Measurements from ENCODE around the gene PRKRIP1.
A peak's percentile ranks its signal among the peaks of the same experiment; 100 is the strongest.
"Not testable (repeated sequence)": the region's sequence is repeated elsewhere in the genome, so short reads cannot be mapped to it uniquely, and the experiment has no call there.

PRKRIP1 gene

GRCh38 chr7:102432442-102433218 is 36.5 kb downstream of the PRKRIP1 start:
- no peak for DNase-seq

- peak; percentile 91 for DNase-seq
These were observed 37.3 kb downstream of the PRKRIP1 start, which contains the start of gene ORAI2 for GRCh38 chr7:102433219-102434038. TSS of gene ORAI2 (plus strand) at chr7:102433575. CDS start at chr7:102438957, 5,382 bp downstream.

GRCh38 chr7:102434039-102434486 is 37.9 kb downstream of the PRKRIP1 start:
- no peak for DNase-seq

- DNase-seq: no peak
These were observed 40.0 kb downstream of the PRKRIP1 start for GRCh38 chr7:102436118-102436517.

DNA sequence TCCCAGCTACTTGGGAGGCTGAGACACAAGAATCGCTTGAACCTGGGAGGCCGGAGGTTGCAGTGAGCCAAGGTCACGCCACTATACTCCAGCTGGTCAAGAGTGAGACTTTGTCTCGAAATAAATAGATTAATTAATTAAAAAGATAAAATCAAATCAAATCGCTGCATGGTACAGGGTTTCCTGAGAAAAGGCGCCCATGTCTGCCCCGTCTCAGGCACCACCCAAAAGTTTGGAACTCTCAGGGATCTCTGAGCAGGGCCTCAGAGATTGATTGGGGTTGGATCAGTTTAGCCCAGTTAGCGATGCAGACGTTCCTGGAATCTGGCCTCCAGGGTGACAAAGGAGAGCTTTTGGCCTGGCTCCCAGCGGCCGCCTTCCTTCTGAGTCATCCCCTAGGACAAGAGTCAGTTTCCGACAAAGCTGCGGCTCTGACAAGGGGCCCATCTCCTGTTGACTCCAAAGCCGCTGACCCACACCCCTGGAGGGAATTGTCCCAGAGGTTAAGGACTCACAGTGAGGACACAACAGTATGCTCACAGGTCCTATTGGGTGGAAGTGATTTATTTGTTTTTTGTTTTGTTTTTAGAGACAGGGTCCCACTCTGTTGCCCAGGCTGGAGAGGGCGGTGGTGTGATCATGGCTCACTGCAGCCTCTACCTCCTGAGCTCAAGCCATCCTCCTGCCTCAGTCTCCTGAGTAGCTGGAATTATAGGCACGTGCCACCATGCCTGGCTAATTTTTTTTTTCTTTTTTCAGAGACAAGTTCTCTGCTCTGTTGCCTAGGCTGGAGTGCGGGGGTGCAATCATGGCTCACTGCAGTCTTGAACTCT is 44.0 kb downstream of the PRKRIP1 start:
- DNase-seq: no peak

DNA sequence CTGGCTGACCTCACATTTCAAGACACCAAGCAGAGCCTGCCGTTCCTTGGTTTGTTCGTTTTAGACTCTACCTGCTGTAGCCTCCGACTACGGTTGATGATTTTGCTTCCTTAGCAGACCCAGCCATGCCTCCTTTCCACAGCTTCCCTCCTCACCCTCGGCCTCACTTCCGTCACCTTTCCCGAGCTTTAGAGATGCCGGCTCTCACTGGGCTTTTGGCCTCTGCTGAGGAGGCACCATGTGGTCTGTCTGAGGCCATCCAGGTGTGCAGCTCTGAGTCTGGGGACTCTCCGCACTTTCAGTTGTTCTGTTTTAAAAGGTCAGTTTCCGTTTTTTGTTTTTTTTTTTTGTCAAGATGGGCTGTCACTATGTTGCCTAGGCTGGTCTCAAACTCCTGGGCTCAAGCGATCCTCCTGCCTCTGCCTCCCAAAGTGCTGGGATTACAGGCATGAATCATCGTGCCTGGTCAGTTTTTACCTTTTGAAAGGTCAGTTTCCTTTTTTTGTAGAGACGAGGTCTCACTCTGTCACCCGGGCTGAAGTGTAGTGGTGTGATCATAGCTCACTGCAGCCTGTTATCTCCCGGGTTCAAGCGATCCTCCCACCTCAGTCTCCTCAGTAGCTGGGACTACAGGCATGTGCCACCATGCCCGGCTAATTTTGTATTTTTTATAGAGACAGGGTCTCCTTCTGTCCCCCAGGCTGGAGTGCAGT is 49.0 kb downstream of the PRKRIP1 start:
- no peak for DNase-seq

DNA sequence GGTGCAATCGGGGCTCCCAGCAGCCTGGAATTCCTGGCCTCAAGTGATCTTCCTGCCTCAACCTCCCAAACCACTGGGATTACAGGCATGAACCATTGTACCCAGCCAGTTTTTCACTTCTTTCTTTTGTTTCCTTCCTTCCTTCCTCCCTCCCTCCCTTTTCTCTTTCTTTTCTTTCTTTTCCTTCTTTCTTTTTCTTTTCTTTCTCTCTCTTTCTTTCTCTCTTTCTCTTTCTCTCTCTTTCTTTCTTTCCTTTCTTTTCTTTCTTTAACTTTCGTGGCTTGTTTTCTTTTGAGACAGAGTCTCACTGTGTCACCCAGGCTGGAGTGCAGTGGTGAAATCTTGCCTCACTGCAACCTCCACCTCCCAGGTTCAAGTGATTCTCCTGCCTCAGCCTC is 49.5 kb downstream of the PRKRIP1 start:
- no peak for DNase-seq

DNA sequence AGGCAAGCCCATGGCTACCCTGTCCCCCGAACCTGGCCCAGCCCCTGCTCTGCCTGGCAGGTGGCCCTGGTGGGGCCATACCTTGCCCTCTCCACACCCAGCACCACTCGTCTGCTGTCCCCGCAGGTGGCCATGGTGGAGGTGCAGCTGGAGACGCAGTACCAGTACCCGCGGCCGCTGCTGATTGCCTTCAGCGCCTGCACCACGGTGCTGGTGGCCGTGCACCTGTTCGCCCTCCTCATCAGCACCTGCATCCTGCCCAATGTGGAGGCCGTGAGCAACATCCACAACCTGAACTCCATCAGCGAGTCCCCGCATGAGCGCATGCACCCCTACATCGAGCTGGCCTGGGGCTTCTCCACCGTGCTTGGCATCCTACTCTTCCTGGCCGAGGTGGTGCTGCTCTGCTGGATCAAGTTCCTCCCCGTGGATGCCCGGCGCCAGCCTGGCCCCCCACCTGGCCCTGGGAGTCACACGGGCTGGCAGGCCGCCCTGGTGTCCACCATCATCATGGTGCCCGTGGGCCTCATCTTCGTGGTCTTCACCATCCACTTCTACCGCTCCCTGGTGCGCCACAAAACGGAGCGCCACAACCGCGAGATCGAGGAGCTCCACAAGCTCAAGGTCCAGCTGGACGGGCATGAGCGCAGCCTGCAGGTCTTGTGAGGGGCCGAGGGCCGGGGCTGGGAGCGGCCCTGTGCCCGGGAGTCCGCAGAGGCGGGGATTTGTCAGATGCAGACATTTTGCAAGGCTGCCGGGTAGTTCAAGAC is 50.4 kb downstream of the PRKRIP1 start:
- no peak for DNase-seq

- DNase-seq: no peak
These were observed 51.1 kb downstream of the PRKRIP1 start for GRCh38 chr7:102447311-102447710.

DNA sequence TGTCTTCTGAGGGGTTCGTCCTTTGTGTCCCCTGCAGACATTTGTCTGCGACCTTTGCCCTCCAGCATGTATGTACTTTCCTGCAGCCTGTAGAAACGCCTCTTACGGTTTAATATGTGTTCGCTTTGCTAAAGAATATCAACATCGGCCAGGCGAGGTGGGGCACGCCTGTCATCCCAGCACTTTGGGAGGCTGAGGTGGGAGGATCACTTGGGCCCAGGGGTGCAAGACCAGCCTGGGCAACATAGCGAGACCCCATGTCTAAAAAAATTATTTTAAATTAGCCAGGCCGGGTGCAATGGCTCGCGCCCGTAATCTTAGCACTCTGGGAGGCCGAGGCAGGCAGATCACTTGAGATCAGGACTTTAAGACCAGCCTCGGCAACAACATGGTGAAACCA is 53.0 kb downstream of the PRKRIP1 start:
- DNase-seq: no peak

GRCh38 chr7:102450242-102450641 is 54.1 kb downstream of the PRKRIP1 start:
- DNase-seq: no peak

- no peak for DNase-seq
These were observed 55.4 kb downstream of the PRKRIP1 start for GRCh38 chr7:102451371-102452054.

DNA sequence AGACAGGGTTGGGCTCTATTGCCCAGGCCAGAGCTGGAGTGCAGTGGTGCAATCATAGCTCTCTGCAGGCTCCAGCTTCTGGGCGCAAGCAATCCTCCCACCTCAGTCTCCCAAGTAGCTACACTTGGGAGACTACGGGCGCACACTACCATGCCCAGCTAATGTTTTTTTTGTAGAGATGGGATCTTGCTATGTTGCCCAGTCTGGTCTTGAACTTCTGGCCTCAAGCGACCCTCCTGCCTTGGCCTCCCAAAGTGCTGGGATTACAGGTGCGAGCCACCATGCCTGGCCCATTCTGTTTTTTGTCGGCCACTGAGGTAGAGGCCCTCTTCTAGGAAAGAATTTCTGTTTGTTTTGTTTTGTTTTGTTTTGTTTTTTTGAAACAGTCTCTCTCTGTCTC is 56.3 kb downstream of the PRKRIP1 start:
- DNase-seq: no peak

DNA sequence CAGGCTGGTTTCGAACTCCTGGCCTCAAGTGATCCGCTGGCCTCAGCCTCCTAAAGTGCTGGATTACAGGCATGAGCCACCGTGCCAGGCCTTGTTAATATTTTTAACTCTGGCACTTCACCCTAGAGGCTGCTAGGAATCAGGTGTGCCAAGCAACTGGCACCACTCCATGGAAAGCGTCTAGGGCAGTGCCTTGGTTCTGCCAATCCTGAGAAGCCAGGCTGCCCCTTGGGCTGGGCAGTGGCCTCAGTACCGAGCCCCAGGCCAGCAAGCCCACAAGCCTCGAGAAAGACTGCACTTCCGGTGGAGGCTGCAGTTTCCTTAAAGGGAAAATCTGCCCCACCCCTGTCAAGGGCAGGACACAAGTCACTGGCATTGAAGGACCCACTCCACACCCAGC is 57.2 kb downstream of the PRKRIP1 start:
- no peak for DNase-seq

DNA sequence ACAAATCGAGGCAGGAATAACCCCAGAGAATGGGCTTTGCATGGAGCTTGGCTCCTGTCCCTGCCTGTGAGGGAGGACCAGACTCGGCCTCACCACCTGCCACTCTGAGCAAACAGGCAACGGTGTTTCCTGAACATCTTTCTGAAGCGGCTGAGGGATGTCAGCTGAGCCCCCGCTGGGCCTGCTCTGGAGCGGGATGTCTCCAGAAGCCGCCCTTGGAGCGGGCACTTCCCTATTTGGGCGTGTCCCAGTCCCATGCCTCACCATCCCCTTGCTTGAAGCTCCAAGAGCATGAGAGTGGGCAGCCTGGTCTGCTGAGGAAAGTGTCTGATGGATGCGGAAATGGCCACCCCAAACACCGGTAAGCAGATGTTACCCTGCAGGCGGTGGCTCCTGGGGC is 58.3 kb downstream of the PRKRIP1 start:
- no peak for DNase-seq

GRCh38 chr7:102454932-102455331 is 58.8 kb downstream of the PRKRIP1 start:
- not testable (repeated sequence) for DNase-seq

DNA sequence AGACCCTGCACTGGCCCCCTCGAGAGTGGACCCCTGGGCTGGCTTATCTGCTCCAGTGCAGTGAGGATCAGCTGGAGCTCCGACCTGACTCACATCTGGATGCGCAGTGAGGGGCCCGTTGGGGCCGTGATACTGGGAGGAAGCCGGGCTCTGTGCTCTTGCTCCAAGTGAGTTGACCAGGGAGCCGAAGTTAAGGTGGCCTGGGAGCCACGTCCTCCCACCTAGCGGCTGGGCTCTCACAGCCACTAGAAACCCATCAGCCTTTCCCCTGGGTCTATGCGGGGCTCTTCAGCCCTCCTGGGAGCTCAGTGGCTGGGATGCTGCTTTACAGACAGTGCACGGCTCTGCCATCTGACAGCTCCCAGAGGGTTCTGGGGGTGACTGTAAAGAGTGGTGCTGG is 59.4 kb downstream of the PRKRIP1 start:
- no peak for DNase-seq

DNA sequence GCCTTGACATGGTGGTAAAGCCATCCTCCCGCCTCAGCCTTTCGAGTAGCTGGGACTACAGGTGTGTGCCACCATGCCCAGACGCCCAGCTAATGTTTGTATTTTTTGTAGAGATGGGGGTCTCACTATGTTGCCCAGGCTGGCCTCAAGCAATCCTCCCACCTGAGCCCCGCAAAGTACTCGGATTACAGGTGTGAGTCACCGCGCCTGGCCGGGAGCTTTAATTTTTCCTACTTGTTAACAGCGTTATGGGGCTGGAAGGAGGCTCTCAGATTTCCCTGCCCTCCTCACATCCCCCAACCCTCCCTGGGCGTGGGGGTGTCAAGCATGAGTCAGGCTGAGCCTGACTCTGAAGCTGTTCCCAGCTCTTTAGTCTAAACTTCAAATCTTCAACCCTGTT is 60.2 kb downstream of the PRKRIP1 start:
- DNase-seq: no peak

GRCh38 chr7:102457352-102457924 is 61.3 kb downstream of the PRKRIP1 start:
- DNase-seq: no peak

GRCh38 chr7:102459221-102459844 is 63.2 kb downstream of the PRKRIP1 start:
- DNase-seq: no peak

Measured in femur (tissue), 1 donor.